Fibroblast of villous mesenchyme (primary cell): ENCODE data around the gene PALLD. TPM values are rescaled to one million over a fixed set of nuclear protein-coding genes. Genes with fewer than 3 reads are reported as not detected.

Source experiments
- DNase-seq: peaks from one replicate; pipeline ENCODE4 v3.0.0-alpha.2; 2010; ENCODE audit warnings: low read depth
- H3K4me3 ChIP-seq: 2 replicates; pipeline ENCODE4 v1.5.1; 2011; ENCODE audit warnings: low read depth, mild to moderate bottlenecking, low read length
- CTCF ChIP-seq: IDR thresholded peaks from 2 replicates; pipeline ENCODE4 v1.5.1; 2012; ENCODE audit warnings: low read depth, mild to moderate bottlenecking, low read length; ENCODE audit not compliant: insufficient read depth
- total RNA-seq: library from RNA; depleted of rRNA; stranded (reverse); fragments of >200 nt; gene quantifications from 2 replicates; pipeline ENCODE4 v1.2.3, GENCODE V29; 2012

PALLD gene
- total RNA-seq, 1 donor = 188 TPM

- TF ChIP-seq CTCF = no peak
- no peak overlapping the region for H3K4me3 ChIP-seq
These were observed 371.9 kb downstream of the PALLD start for GRCh38 chr4:168868802-168869201.

GRCh38 chr4:168870004-168870403 lies 373.2 kb downstream of the PALLD start:
- DNase-seq = no peak
- TF ChIP-seq CTCF = no peak
- no peak overlapping the region for H3K4me3 ChIP-seq

More at GRCh38 chr4:168868802-168869201, 371.9 kb downstream of the PALLD start:
- no peak for DNase-seq

GRCh38 chr4:168871632-168872031 lies 374.8 kb downstream of the PALLD start:
- DNase-seq = peak; percentile 55
- no peak overlapping the region for H3K4me3 ChIP-seq
- TF ChIP-seq CTCF = no peak

- no peak for DNase-seq
- TF ChIP-seq CTCF = no peak
- no peak overlapping the region for H3K4me3 ChIP-seq
These were observed 377.2 kb downstream of the PALLD start for GRCh38 chr4:168874083-168874482.

- no peak for DNase-seq
- TF ChIP-seq CTCF = no peak
These were observed 379.3 kb downstream of the PALLD start for GRCh38 chr4:168876106-168876505.

GRCh38 chr4:168877511-168878491 lies 380.9 kb downstream of the PALLD start:
- DNase-seq = no peak
- H3K4me3 ChIP-seq = no peak overlapping the region
- TF ChIP-seq CTCF = no peak

More at GRCh38 chr4:168876106-168876505, 379.3 kb downstream of the PALLD start:
- no peak overlapping the region for H3K4me3 ChIP-seq
